ENCODE measurements around the gene WDR59. TPM values are rescaled to one million over a fixed set of nuclear protein-coding genes. Genes with fewer than 3 reads are reported as not detected.
A peak's percentile ranks its signal among the peaks of the same experiment; 100 is the strongest.

WDR59 gene
- total RNA-seq, 1 donor from 2014 or later, result 64.0 TPM

DNA sequence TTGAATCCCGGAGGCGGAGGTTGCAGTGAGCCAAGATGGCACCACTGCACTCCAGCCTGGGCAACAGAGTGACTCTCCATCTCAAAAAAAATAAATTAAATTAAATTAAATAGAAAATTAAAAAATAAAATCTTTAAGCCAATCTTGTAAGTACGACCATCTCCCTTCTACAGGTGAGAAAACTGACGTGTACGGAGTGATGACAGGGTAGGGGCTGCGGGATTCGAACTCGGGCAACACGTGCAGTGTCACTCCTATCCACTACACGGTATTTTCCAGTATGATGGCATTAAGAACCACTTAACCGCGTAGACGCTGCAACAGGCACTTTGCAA, 762 bp downstream of the WDR59 start:
- H3K4me3 ChIP-seq, result peak overlapping the region; percentile 96
- Mint-ChIP-seq H3K36me3 (no peaks in the 10 kb centered on the region), H3K4me3 (peak overlapping the region; percentile 96), H3K27ac (no peak overlapping the region), H3K4me1 (peaks cover 9% of the 10 kb centered on the region), H3K27me3 (ENCODE audit: insufficient read depth, low read depth) (peaks cover 2% of the 10 kb centered on the region), H3K9me3 (no peaks in the 10 kb centered on the region)
- H3K27ac ChIP-seq, result no peak overlapping the region
- H3K4me2 ChIP-seq, result peak overlapping the region; percentile 96
- peaks cover 4% of the 10 kb centered on the region for H3F3A ChIP-seq (ENCODE audit: low read depth)
- H4K20me1 ChIP-seq (ENCODE audit: low read depth), result peaks cover 6% of the 10 kb centered on the region
- H2AFZ ChIP-seq (replicated peaks), result peak overlapping the region; percentile 94
- TF ChIP-seq EZH2phosphoT487 (IDR thresholded peaks at IDR 0.05), result no peak
- TF ChIP-seq EZH2 (IDR thresholded peaks at IDR 0.05), result no peak
- TF ChIP-seq, protein P1, sequence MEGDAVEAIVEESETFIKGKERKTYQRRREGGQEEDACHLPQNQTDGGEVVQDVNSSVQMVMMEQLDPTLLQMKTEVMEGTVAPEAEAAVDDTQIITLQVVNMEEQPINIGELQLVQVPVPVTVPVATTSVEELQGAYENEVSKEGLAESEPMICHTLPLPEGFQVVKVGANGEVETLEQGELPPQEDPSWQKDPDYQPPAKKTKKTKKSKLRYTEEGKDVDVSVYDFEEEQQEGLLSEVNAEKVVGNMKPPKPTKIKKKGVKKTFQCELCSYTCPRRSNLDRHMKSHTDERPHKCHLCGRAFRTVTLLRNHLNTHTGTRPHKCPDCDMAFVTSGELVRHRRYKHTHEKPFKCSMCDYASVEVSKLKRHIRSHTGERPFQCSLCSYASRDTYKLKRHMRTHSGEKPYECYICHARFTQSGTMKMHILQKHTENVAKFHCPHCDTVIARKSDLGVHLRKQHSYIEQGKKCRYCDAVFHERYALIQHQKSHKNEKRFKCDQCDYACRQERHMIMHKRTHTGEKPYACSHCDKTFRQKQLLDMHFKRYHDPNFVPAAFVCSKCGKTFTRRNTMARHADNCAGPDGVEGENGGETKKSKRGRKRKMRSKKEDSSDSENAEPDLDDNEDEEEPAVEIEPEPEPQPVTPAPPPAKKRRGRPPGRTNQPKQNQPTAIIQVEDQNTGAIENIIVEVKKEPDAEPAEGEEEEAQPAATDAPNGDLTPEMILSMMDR (IDR thresholded peaks at IDR 0.05), result no peak
- H3K27me3 ChIP-seq, result no peaks in the 10 kb centered on the region
- no peaks in the 10 kb centered on the region for H3K9me3 ChIP-seq (ENCODE audit: low read depth)
- peak overlapping the region; percentile 73 for H3K9ac ChIP-seq
- no peaks in the 10 kb centered on the region for H3K36me3 ChIP-seq
- no peaks in the 10 kb centered on the region for H3K4me1 ChIP-seq
- no peak for DNase-seq (ENCODE audit: low spot score)
- peaks cover 48% of the 10 kb centered on the region for H3K79me2 ChIP-seq (ENCODE audit: low read depth)

DNA sequence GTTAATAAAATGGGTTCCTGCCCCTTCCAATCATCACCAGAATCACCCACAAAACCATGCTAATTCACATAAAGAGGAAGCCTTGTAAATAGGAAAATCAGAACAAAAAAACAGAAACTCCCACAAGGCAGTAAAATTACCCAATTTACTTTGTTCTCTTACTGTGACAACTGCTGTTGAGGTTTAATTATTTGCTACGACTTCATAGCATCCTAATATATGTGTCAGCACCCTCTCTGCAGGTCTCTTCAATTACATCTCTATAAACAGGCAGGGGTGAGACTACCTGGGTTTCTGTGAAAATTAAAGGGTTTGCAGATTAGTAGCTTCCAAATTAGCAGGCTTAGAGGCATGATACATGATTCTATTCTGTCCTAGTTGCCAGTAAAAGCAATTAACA, 2.7 kb downstream of the WDR59 start:
- Histone ChIP-seq H3K79me2 (ENCODE audit: low read depth) (peaks cover 63% of the 10 kb centered on the region), H3K9ac (no peak overlapping the region), H3F3A (ENCODE audit: low read depth) (peaks cover 4% of the 10 kb centered on the region), H2AFZ (replicated peaks) (no peak overlapping the region), H3K4me2 (no peak overlapping the region), H4K20me1 (ENCODE audit: low read depth) (peaks cover 6% of the 10 kb centered on the region), H3K4me3 (no peak overlapping the region), H3K27ac (no peak overlapping the region), H3K27me3 (no peaks in the 10 kb centered on the region), H3K9me3 (ENCODE audit: low read depth) (no peaks in the 10 kb centered on the region), H3K4me1 (no peaks in the 10 kb centered on the region), H3K36me3 (no peaks in the 10 kb centered on the region)
- Mint-ChIP-seq H3K27me3 (ENCODE audit: insufficient read depth, low read depth) (no peaks in the 10 kb centered on the region), H3K9me3 (no peaks in the 10 kb centered on the region), H3K36me3 (peaks cover 8% of the 10 kb centered on the region), H3K4me3 (no peak overlapping the region), H3K4me1 (peaks cover 9% of the 10 kb centered on the region), H3K27ac (no peak overlapping the region)
- TF ChIP-seq, protein P1 (IDR thresholded peaks at IDR 0.05), result no peak
- TF ChIP-seq EZH2 (IDR thresholded peaks at IDR 0.05) (no peak), EZH2phosphoT487 (IDR thresholded peaks at IDR 0.05) (no peak)
- DNase-seq (ENCODE audit: low spot score), result no peak

GRCh38 chr16:74975591-74975990, 9.3 kb downstream of the WDR59 start:
- H3F3A ChIP-seq (ENCODE audit: low read depth), result no peaks in the 10 kb centered on the region
- TF ChIP-seq EZH2 (IDR thresholded peaks at IDR 0.05) (no peak), EZH2phosphoT487 (IDR thresholded peaks at IDR 0.05) (no peak)
- TF ChIP-seq, protein P1 (IDR thresholded peaks at IDR 0.05), result no peak
- H3K36me3 Mint-ChIP-seq, result peaks cover 10% of the 10 kb centered on the region

More at GRCh38 chr16:74975591-74975990, 9.3 kb downstream of the WDR59 start:
- H3K4me1 Mint-ChIP-seq, result no peaks in the 10 kb centered on the region
- H3K9me3 Mint-ChIP-seq, result no peaks in the 10 kb centered on the region
- Histone ChIP-seq H3K4me1 (no peaks in the 10 kb centered on the region), H3K36me3 (no peaks in the 10 kb centered on the region), H2AFZ (replicated peaks) (no peak overlapping the region), H3K79me2 (ENCODE audit: low read depth) (peaks cover 30% of the 10 kb centered on the region), H3K4me3 (no peak overlapping the region), H4K20me1 (ENCODE audit: low read depth) (peaks cover 13% of the 10 kb centered on the region), H3K4me2 (no peak overlapping the region), H3K9me3 (ENCODE audit: low read depth) (no peaks in the 10 kb centered on the region), H3K9ac (no peak overlapping the region), H3K27me3 (no peaks in the 10 kb centered on the region), H3K27ac (no peak overlapping the region)
- H3K4me3 Mint-ChIP-seq, result no peak overlapping the region
- no peak for DNase-seq (ENCODE audit: low spot score)
- H3K27me3 Mint-ChIP-seq (ENCODE audit: insufficient read depth, low read depth), result peaks cover 2% of the 10 kb centered on the region
- no peak overlapping the region for H3K27ac Mint-ChIP-seq

Data from neural progenitor cell (in vitro differentiated cells).